Stimulated activated naive CD8-positive, alpha-beta T cell treated with anti-CD3 and anti-CD28 coated beads, Interleukin-15, amount 100 ng/mL, for 72 hours (primary cell): Measurements from ENCODE around the gene BIN2.
"Not testable (repeated sequence)": the region's sequence is repeated elsewhere in the genome, so short reads cannot be mapped to it uniquely, and the experiment has no call there.

Source experiments
- ATAC-seq: fragments of 150-1000 bp; cut with Tn5 transposase; 2 replicates; pipeline ENCODE4 v1.10.0; 2021; ENCODE audit warnings: mild to moderate bottlenecking, moderate library complexity
- DNase-seq, 2 donors: peaks; one replicate each; pipeline ENCODE4 v3.0.0; 2021 to 2022
- H3K27ac Mint-ChIP-seq, 2 donors: one replicate each; pipeline ENCODE4 v1.8.0; 2022; ENCODE audit warnings: mild to moderate bottlenecking in 2 of 2, mixed read lengths in 2 of 2, moderate library complexity in 2 of 2
- H3K27me3 Mint-ChIP-seq: one replicate; pipeline ENCODE4 v1.8.0; 2022; ENCODE audit warnings: mixed read lengths
- H3K4me1 Mint-ChIP-seq: one replicate; pipeline ENCODE4 v1.8.0; 2022; ENCODE audit warnings: mild to moderate bottlenecking, mixed read lengths
- H3K4me3 Mint-ChIP-seq, 2 donors: one replicate each; pipeline ENCODE4 v1.8.0; 2022; ENCODE audit warnings: mild to moderate bottlenecking in 2 of 2, mixed read lengths in 2 of 2, moderate library complexity in 1 of 2
- H3K9me3 Mint-ChIP-seq, 2 donors: one replicate each; pipeline ENCODE4 v1.8.0; 2022; ENCODE audit warnings: mixed read lengths in 2 of 2

Gene BIN2

DNA sequence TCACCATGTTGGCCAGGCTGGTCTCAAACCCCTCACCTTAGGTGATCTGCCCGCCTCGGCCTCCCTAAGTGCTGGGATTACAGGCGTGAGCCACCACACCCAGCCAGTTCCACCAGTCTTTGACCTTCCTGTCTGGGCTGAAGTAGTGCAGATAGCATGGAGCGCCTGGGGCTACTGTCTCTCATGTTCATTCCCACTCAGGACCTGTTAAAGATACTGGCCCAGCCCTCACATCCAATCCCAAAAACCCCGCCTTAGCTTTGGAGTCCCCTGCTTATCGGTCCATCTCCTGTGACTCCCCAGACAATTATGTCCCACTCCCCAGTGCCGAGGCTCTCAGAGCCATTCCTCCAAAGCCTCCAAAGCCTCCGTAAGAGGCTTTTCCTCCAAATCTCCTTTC, 34.5 kb upstream of the BIN2 start:
- Mint-ChIP-seq H3K27me3 (no peaks in the 10 kb centered on the region), H3K9me3 (no peaks in the 10 kb centered on the region), H3K27ac (no peak overlapping the region), H3K4me3 (no peak overlapping the region), H3K4me1 (peaks cover 21% of the 10 kb centered on the region)
- ATAC-seq = no peak
- DNase-seq = no peak

DNA sequence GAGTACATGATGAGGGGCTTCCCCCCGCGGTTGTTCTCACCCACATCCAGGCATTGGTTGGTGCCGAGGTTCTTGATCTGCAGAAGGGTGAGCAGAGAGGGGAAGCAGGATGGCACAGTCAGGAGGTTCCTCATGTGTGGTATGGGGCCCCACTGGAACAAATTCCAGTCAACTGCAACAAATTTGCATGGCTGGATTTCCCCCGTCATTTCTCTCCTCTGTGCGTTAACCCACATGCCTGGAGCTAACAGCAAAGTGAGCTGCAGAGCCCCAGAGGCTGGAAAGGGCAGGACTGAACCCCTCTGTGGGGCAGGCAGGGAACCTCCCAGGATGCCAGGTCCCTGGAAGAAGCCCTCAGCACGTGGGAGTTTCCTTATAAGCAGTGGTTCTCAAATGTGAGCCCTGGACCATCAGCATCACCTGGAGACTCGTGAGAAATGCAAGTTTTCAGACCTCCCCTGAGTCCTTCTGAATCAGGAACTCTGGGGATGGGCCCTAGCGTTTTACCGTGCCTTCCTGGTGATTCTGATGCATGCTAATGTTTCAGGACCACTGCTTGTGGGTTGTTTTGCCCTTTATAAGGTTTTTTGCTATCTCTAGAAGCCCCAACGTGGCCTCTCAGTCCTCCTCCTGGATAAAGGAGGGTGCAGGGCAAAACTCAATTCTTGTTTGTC, 33.5 kb upstream of the BIN2 start:
- Mint-ChIP-seq H3K4me3 (no peak overlapping the region), H3K27ac (no peak overlapping the region), H3K4me1 (peaks cover 21% of the 10 kb centered on the region), H3K9me3 (no peaks in the 10 kb centered on the region), H3K27me3 (no peaks in the 10 kb centered on the region)
- DNase-seq = peak in 1 of 2 donors; percentile 36
- ATAC-seq = peak; percentile 79

DNA sequence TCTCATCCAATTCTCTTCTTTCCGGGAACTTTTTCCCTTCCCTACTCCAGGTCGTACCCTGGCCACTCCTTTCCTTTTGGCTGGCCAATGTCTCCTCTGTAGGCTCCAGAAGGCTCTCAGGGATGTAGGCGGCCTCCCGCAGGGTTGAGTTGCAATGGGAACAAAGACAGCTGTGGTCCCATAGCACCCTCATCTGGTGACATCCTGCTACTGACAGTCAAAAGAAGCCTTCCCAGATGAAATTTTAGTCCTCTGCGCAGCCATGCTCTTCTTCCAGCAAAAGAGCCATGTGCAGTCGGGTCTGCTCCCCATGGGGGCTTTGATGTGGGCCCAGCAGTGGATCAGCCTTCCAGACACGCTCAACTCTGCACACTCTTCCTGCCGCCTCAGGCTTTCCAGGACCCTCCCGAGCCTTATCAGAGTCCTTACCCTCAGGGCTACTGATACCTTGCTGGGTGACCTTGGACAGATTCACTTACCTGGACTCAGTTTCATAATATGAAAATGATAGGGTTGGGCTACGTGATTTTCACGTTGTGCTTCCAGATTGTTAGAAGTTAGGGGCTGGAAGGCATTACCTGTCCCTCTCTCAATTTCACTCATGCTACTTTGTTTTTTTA, 28.0 kb upstream of the BIN2 start:
- Mint-ChIP-seq H3K9me3 (no peaks in the 10 kb centered on the region), H3K27me3 (no peaks in the 10 kb centered on the region), H3K4me1 (peaks cover 2% of the 10 kb centered on the region), H3K4me3 (no peak overlapping the region), H3K27ac (peak overlapping the region in 1 of 2 donors; percentile 55)
- ATAC-seq (no peak), DNase-seq (peak; percentile 26 to 30)

DNA sequence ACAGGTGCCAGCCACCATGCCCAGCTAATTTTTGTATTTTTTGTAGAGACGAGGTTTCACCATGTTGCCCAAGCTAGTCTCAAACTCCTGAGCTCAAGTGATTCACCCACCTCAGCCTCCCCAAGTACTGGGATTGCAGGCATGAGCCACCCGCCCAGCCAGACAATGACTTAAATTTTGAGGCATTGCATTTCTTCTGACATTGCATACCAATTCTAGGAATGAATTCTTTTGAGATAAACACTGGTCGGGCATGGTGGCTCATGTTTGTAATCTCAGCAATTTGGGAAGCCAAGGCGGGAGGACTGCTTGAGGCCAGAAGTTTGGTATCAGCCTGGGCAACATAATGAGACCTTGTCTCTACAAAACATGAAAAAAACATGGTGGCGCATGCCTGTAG, 25.1 kb upstream of the BIN2 start:
- ATAC-seq = no peak
- H3K9me3 Mint-ChIP-seq = no peaks in the 10 kb centered on the region
- H3K4me3 Mint-ChIP-seq = no peak overlapping the region
- H3K4me1 Mint-ChIP-seq = no peaks in the 10 kb centered on the region
- DNase-seq = no peak
- no peaks in the 10 kb centered on the region for H3K27me3 Mint-ChIP-seq
- H3K27ac Mint-ChIP-seq = no peak overlapping the region

DNA sequence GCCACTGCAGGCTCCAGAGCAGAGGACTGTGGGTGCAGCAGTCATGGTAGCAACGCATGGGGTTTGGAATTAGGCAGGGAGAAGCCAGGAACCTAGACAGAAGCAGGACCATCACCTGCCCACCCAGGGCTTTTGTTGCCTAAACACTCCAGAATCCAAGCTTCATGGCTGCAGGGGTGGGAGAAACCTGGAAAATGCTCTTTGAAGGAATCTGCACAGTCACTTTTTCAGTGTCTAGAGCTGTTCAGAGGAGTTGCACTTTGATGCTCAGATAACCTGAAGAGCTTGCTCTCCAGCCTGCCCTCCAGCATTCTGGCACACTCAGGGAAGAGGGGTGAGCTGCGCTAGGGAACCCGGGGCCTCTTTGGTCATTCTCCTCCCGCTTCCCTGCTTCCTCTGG, 24.1 kb upstream of the BIN2 start:
- no peak for DNase-seq
- no peaks in the 10 kb centered on the region for H3K27me3 Mint-ChIP-seq
- peak overlapping the region in 1 of 2 donors; percentile 74 for H3K27ac Mint-ChIP-seq
- H3K9me3 Mint-ChIP-seq = no peaks in the 10 kb centered on the region
- H3K4me3 Mint-ChIP-seq = no peak overlapping the region
- no peak for ATAC-seq
- no peaks in the 10 kb centered on the region for H3K4me1 Mint-ChIP-seq

DNA sequence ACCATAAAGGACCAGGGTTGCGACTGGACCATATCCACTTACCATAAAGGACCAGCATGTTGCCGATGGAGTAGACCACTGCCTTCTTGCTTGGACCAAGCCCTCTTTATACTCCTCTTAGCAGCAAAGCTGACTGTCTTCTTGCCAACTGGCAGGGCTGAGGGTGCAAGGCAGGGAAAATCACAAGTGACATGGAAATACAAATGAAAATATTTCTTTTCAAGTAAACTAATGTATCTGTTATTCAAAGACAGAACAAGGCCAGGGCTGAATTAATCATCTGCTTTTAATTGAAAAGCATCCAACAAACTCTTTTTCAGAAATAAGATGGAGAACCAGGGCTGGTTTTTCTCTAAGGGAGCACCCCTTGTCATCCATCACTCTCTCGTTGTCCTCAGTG, 22.6 kb upstream of the BIN2 start, which contains the start of gene CELA1:
Gene CELA1, minus strand, starts transcription at position 99 of the 400 bp plus-strand sequence. Its CDS starts 41 bp downstream, at position 58.
- H3K27me3 Mint-ChIP-seq = no peaks in the 10 kb centered on the region
- H3K9me3 Mint-ChIP-seq = no peaks in the 10 kb centered on the region
- ATAC-seq (no peak), DNase-seq (no peak)
- H3K4me1 Mint-ChIP-seq = peaks cover 12% of the 10 kb centered on the region
- H3K4me3 Mint-ChIP-seq = no peak within 1 kb of the TSS
- peak within 1 kb of the TSS in 1 of 2 donors; percentile 15 for H3K27ac Mint-ChIP-seq

DNA sequence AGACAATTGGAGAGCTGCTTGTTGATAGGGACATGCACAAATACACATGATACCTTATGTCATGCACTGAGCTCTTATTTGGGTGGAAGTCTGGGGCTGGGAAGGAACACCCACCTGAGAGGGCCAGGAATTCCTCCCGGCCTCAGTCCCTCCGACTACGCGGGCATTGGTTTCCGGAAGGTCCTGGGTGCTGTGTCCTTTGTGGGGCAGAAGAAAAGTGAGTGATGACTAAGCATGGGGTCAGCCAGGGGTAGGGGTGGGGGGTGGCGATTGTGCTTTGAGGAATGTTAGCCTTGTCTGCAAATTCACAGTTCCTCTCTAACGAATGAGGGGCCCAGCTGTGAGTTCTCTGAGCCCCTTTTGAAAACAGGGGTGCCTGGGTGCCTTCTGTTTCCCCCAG, 21.7 kb upstream of the BIN2 start:
- Mint-ChIP-seq H3K27ac (no peak overlapping the region), H3K4me3 (no peak overlapping the region), H3K4me1 (peaks cover 20% of the 10 kb centered on the region), H3K9me3 (no peaks in the 10 kb centered on the region), H3K27me3 (no peaks in the 10 kb centered on the region)
- DNase-seq = no peak
- no peak for ATAC-seq

DNA sequence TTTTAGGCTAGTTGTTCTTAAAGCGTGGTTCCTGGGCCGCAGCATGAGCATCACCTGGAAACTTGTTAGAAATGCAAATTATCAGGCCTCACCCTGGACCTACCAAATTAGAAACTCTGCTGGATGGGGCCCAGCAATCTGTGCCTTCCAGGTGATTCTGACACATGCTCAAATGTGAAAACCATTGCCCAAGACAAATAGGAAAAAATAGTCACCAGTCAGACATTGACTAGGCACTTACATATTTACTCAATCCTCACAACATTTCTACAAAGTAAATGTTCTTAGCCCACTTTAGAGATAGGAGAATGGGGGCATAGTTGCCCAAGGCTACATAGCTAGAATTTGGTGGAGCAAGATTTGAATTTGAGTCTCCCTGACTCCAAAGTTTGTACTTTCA, 19.2 kb upstream of the BIN2 start:
- Mint-ChIP-seq H3K9me3 (no peaks in the 10 kb centered on the region), H3K27me3 (no peaks in the 10 kb centered on the region), H3K27ac (no peak overlapping the region), H3K4me1 (peaks cover 20% of the 10 kb centered on the region), H3K4me3 (no peak overlapping the region)
- DNase-seq = no peak
- ATAC-seq = no peak

DNA sequence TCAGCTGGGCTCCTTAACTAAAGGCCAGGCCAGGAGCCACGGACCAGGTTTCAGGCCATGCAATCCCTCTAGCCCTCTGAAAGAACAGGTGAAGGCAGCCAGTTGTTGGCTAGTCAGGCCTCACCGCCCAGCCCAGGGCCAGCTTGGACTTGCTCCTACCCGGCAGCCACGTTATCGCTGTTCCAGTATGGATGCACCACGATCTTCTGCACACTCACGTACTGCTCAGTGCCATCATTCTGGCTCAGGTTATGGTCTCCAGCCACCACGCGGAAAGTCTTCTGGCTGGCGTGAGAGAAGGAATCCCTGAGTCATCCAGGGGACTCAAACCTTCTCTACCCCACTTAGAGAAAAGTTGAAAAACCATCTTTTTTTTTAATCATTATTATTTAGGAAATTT, 18.4 kb upstream of the BIN2 start:
- Mint-ChIP-seq H3K4me1 (peaks cover 20% of the 10 kb centered on the region), H3K4me3 (no peak overlapping the region), H3K27me3 (no peaks in the 10 kb centered on the region), H3K9me3 (no peaks in the 10 kb centered on the region), H3K27ac (no peak overlapping the region)
- ATAC-seq (no peak), DNase-seq (no peak)

DNA sequence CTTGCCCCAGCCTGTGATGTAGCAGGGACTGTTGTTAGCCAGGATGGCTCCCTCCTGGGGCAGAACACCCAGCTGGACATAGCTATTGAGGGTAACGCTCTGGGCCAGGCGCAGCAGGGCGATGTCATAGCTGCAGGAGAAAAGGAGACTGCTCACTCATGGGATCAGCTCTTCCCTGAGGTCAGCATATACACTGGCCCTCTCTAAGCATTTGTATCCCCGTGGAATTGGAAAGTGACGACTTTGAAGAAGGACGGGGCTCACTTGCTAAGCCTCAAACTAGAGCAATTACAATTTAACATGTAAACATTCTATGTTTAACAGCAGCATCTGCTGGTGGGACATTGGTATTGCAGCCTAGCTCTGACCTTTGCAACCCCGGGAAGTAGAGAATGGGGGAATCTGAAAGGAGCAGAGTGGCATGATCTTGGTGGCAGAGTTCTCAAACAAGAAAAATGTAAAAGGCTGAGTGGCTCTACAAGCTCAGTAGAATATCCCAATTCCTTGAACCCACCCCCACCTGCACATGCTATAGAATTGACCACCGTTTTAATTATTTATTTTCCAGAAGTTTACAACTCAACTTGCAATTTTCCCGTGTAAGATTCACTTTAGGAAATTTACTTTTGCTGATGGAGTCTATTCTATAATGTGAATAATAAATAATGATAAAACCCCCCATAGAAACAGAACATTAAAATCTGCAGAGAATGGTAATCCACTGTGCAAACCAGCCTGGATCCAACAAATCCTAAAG, 17.5 kb upstream of the BIN2 start:
- Mint-ChIP-seq H3K4me3 (peak overlapping the region; percentile 54 to 62), H3K9me3 (no peaks in the 10 kb centered on the region), H3K27ac (peak overlapping the region; percentile 42 to 70), H3K27me3 (no peaks in the 10 kb centered on the region), H3K4me1 (peaks cover 26% of the 10 kb centered on the region)
- peak; percentile 64 to 68 for DNase-seq
- ATAC-seq = peak; percentile 84

DNA sequence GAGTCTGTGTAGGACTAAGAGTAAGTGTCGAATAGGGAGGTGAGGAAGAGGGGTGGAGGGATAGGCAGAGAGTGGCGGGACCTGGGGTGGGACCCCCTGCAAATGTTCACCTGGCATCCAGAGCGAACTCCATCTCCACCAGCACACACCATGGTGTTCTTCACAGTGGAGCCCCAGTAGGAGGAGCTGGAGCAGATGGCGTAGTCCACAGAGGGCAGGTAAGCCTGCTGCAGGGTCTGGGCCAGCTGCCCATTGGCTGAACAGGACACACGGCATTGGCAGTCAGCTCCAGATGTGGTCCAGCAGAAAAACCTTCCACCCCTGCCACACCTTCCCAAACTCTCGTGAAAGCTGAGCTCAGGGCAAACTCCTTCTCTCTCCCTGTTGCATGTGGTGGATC, 15.8 kb upstream of the BIN2 start:
- Mint-ChIP-seq H3K9me3 (no peaks in the 10 kb centered on the region), H3K4me3 (no peak overlapping the region), H3K27me3 (no peaks in the 10 kb centered on the region), H3K27ac (no peak overlapping the region), H3K4me1 (peaks cover 26% of the 10 kb centered on the region)
- ATAC-seq (no peak), DNase-seq (no peak)

DNA sequence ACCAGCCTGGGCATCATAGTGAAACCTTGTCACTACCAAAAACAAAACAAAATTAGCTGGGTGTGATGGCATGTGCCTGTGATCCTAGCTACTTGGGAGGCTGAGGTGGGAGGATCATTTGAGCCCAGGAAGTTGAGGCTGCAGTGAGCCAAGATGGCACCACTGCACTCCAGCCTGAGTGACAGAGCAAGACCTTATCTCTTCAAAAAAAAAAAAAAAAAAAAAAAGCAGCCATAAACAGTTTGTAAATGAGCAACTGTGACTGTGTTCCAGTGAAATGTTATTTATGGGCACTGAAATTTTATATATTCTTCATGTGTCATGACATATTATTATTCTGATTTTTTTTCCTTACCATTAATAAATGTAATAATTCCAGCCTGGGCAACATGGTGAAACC, 13.4 kb upstream of the BIN2 start:
- ATAC-seq, H3K27me3 Mint-ChIP-seq, DNase-seq, H3K4me3 Mint-ChIP-seq, H3K9me3 Mint-ChIP-seq, H3K27ac Mint-ChIP-seq: not testable (repeated sequence)
- peaks cover 21% of the 10 kb centered on the region for H3K4me1 Mint-ChIP-seq

DNA sequence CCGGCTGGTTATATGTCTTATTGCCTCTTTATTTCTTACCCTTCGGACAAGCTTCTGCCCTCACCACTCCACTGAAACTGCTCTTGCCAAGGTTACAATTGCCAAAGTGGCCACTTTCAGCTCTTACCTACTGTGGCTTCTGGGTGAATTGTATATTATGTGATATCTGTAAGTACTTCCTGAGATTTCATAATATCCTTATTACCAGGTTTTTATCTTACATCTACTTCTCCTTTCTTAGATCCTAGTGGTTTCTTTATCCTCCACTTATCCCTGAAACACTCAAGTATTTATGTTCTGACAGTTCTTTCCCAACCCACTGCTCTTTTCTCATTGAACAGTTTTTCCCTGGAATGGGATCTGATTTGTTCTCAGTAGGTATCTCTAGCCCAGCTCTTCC, 12.0 kb upstream of the BIN2 start:
- no peak overlapping the region for H3K27ac Mint-ChIP-seq
- no peaks in the 10 kb centered on the region for H3K27me3 Mint-ChIP-seq
- ATAC-seq (no peak), DNase-seq (no peak)
- no peaks in the 10 kb centered on the region for H3K9me3 Mint-ChIP-seq
- no peak overlapping the region for H3K4me3 Mint-ChIP-seq
- peaks cover 7% of the 10 kb centered on the region for H3K4me1 Mint-ChIP-seq

DNA sequence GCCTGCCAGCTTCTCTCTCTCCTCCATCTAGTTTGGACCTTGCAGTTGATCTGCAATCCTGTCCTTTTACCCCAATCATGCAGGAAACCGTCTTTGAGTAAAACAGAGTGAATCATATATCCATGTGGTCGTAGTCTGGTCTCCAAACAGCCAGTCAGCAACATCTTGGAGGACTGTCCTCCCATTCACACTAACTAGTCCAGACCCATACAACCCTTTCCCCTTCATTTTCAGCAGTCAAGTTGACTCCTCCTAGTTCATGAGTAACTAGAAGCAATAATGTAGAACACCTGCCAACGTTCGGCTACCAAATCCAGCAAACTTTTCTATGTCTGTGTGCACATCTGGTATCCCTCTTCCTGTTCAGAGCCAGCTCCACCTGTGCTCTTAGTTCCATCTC, 10.8 kb upstream of the BIN2 start:
- DNase-seq (no peak), ATAC-seq (no peak)
- no peak overlapping the region for H3K4me3 Mint-ChIP-seq
- no peaks in the 10 kb centered on the region for H3K27me3 Mint-ChIP-seq
- H3K9me3 Mint-ChIP-seq = no peaks in the 10 kb centered on the region
- peaks cover 11% of the 10 kb centered on the region for H3K4me1 Mint-ChIP-seq
- H3K27ac Mint-ChIP-seq = no peak overlapping the region

DNA sequence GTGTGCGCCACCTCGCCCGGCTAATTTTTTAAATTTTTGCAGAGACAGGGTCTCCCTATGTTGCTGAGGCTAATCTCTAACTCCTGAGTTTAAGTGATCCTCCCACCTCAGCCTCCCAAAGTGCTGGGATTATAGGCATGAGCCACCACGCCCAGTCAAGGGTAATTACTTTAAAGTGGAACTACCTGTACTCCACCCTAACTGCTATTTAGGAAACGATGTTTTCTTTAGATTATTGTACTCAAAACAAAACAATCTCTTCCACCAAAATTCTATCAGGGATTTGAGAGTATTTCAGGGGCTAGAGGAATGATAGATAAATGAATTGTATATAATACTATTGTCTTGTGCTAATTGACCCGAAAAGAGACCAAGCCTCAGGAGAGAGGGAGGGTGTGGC, 9.6 kb upstream of the BIN2 start:
- ATAC-seq (no peak), DNase-seq (no peak)
- peaks cover 23% of the 10 kb centered on the region for H3K4me1 Mint-ChIP-seq
- no peak overlapping the region for H3K27ac Mint-ChIP-seq
- H3K27me3 Mint-ChIP-seq = no peaks in the 10 kb centered on the region
- H3K9me3 Mint-ChIP-seq = no peaks in the 10 kb centered on the region
- no peak overlapping the region for H3K4me3 Mint-ChIP-seq

DNA sequence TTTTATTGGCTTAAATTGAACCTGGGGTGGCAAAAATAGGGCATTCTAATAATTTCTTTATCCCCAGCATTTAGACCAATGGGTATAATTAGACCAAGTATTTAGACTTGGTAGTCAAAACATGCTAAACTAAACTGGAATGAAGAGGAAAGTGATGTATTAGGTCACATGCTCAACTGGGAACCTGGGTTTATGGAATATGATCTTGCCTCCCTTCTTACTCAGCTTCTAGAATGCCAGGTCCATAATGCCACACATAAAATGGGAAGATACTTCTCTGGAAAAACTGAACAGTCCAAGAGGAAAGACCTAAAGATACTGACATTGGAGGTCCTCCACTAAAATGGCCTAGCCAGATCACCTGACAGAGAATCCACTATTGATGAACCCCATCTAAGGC, 6.2 kb upstream of the BIN2 start:
- peak overlapping the region; percentile 51 to 74 for H3K4me3 Mint-ChIP-seq
- ATAC-seq (no peak), DNase-seq (no peak)
- H3K4me1 Mint-ChIP-seq = peaks cover 36% of the 10 kb centered on the region
- H3K27ac Mint-ChIP-seq = peak overlapping the region in 1 of 2 donors; percentile 63
- H3K27me3 Mint-ChIP-seq = no peaks in the 10 kb centered on the region
- H3K9me3 Mint-ChIP-seq = no peaks in the 10 kb centered on the region
